Glomerular visceral epithelial cell (primary cell): Measurements from ENCODE around the gene TPRG1L.
"Not testable (repeated sequence)": the region's sequence is repeated elsewhere in the genome, so short reads cannot be mapped to it uniquely, and the experiment has no call there.

Experiments used
- DNase-seq: peaks from one replicate; pipeline ENCODE4 v3.0.0-alpha.2; 2016; ENCODE audit errors: extremely low spot score

Gene TPRG1L

GRCh38 chr1:3624200-3625136 lies at the start of gene TPRG1L:
Gene TPRG1L, plus strand, starts transcription at chr1:3625015. Its CDS starts 58 bp downstream, at chr1:3625073.
- peak; percentile 96 for DNase-seq

GRCh38 chr1:3575515-3575914 lies 49.3 kb upstream of the TPRG1L start:
- not testable (repeated sequence) for DNase-seq

GRCh38 chr1:3575993-3576392 lies 48.8 kb upstream of the TPRG1L start:
- no peak for DNase-seq

GRCh38 chr1:3577300-3577699 lies 47.5 kb upstream of the TPRG1L start:
- DNase-seq = peak; percentile 51

GRCh38 chr1:3577711-3578432 lies 46.9 kb upstream of the TPRG1L start:
- peak; percentile 67 for DNase-seq

GRCh38 chr1:3578433-3578805 lies 46.4 kb upstream of the TPRG1L start:
- no peak for DNase-seq

GRCh38 chr1:3578906-3579305 lies 45.9 kb upstream of the TPRG1L start:
- no peak for DNase-seq

- no peak for DNase-seq
Observed at GRCh38 chr1:3579626-3580025, 45.2 kb upstream of the TPRG1L start.

GRCh38 chr1:3580231-3580630 lies 44.6 kb upstream of the TPRG1L start:
- DNase-seq = no peak

- DNase-seq = no peak
Observed at GRCh38 chr1:3581296-3582036, 43.3 kb upstream of the TPRG1L start.

- DNase-seq = not testable (repeated sequence)
Observed at GRCh38 chr1:3583751-3584150, 41.1 kb upstream of the TPRG1L start.

- DNase-seq = no peak
Observed at GRCh38 chr1:3584915-3585314, 39.9 kb upstream of the TPRG1L start.

GRCh38 chr1:3585353-3585868 lies 39.4 kb upstream of the TPRG1L start:
- DNase-seq = not testable (repeated sequence)

GRCh38 chr1:3585940-3586568 lies 38.8 kb upstream of the TPRG1L start:
- no peak for DNase-seq

- DNase-seq = no peak
Observed at GRCh38 chr1:3586986-3587759, 37.6 kb upstream of the TPRG1L start.

- DNase-seq = no peak
Observed at GRCh38 chr1:3588395-3588794, 36.4 kb upstream of the TPRG1L start.

GRCh38 chr1:3590139-3590763 lies 34.6 kb upstream of the TPRG1L start:
- no peak for DNase-seq

- no peak for DNase-seq
Observed at GRCh38 chr1:3590951-3591865, 33.6 kb upstream of the TPRG1L start.

GRCh38 chr1:3593334-3593733 lies 31.5 kb upstream of the TPRG1L start:
- DNase-seq = no peak
